ENCODE results near the gene RAP2C. TPM values are rescaled to one million over a fixed set of nuclear protein-coding genes. Genes with fewer than 3 reads are reported as not detected.

The RAP2C gene
- total and polyA plus RNA-seq, 2 donors (not counting 3 experiments of a cell fraction or from before 2014, with no cell fraction given) = 5.5 to 22.2 TPM

DNA sequence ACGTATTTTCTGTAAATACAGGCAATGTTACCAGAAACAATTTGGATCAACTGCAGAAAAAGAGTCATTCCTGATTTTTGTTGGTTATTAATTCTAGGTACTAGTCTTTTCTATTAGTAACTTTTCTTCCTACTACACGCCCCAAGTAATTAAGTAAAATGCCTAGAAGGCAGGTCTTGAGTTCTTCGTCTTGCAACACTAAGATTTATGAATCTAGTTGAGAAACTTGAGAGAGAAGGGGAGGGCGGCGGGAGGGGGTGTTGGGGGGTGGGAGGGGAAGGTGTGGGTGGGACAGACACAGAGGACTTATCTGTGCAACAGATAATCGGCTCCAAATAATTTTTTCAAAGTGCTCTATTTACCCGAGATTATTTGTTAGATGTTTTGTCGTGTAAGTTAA lies 3.0 kb downstream of the RAP2C start:
- CTCF ChIA-PET = interaction anchor here (1.5 to 1.6 kb wide), 2 partner anchors 124 to 375 kb away, joined by 4 to 9 read pairs; no protein-coding TSS in a partner anchor
- Histone ChIP-seq H3K4me2 (ENCODE audit: insufficient read depth, low read length) (peak overlapping the region; percentile 93), H3K79me2 (ENCODE audit: control insufficient read depth, insufficient read depth, low read length) (peaks cover 29% of the 10 kb centered on the region), H3K27ac (ENCODE audit: insufficient read depth, low read depth, low read length) (peak overlapping the region; percentile 76), H3K4me3 (replicated peaks in 1 of 3; ENCODE audit: insufficient read depth in 1 of 3, low read depth in 1 of 3, low read length in 3 of 3) (peak overlapping the region; percentile 83 to 99 (median 85)), H3K9me3 (replicated peaks; ENCODE audit: control insufficient read depth, insufficient read depth, low read length) (no peaks in the 10 kb centered on the region), H4K20me1 (replicated peaks; ENCODE audit: control insufficient read depth, extremely low read depth, insufficient read depth, low read length) (no peaks in the 10 kb centered on the region), H2AFZ (ENCODE audit: low read depth, low read length) (no peak overlapping the region), H3K9ac (replicated peaks; ENCODE audit: extremely low read depth, insufficient read depth, low read length) (peak overlapping the region; percentile 94), H3K36me3 (ENCODE audit: control insufficient read depth in 2 of 2, extremely low read depth in 1 of 2, insufficient read depth in 2 of 2, low read length in 2 of 2) (peaks cover 0 to 4% of the 10 kb centered on the region in 2 experiments), H3K9me1 (replicated peaks; ENCODE audit: control insufficient read depth, extremely low read depth, insufficient read depth, low read length) (no peaks in the 10 kb centered on the region), H3K27me3 (ENCODE audit: control insufficient read depth in 2 of 2, insufficient read depth in 2 of 2, low read length in 2 of 2) (no peaks in the 10 kb centered on the region), H3K4me1 (ENCODE audit: control insufficient read depth, extremely low read depth, insufficient read depth, low read length) (peaks cover 12% of the 10 kb centered on the region)
- POLR2A ChIA-PET = no interaction called here
- intact Hi-C loops (cut with micrococcal nuclease) = loop anchor here (5.0 kb wide), 1 partner anchor 266 kb away; no protein-coding TSS in a partner anchor
- no TSS peak for BruUV-seq (replicated peaks)
- FAIRE-seq (no peak), DNase-seq (ENCODE audit: low read depth, low spot score) (no peak)
- TF ChIP-seq POLR2AphosphoS5 (IDR thresholded peaks at IDR 0.05; ENCODE audit: insufficient read depth, low read depth, low read length) (no peak), POLR2A (IDR thresholded peaks at IDR 0.05; ENCODE audit: low read depth, low read length) (no peak), MYC (IDR thresholded peaks at IDR 0.05; ENCODE audit: low read depth, low read length) (no peak), FOS (IDR thresholded peaks at IDR 0.05; ENCODE audit: borderline replicate concordance, insufficient read depth, low read length) (no peak), GATA2 (IDR thresholded peaks at IDR 0.05; ENCODE audit: insufficient read depth, insufficient read length, low read depth, low read length) (no peak), EZH2 (IDR thresholded peaks at IDR 0.05; ENCODE audit: borderline replicate concordance, low read depth, low read length, severe bottlenecking) (no peak), MAX (IDR thresholded peaks at IDR 0.05; ENCODE audit: insufficient read depth, insufficient read length) (no peak), JUN (IDR thresholded peaks at IDR 0.05; ENCODE audit: borderline replicate concordance, insufficient read depth, insufficient read length, low read depth) (no peak)
- TF ChIP-seq, protein P1, sequence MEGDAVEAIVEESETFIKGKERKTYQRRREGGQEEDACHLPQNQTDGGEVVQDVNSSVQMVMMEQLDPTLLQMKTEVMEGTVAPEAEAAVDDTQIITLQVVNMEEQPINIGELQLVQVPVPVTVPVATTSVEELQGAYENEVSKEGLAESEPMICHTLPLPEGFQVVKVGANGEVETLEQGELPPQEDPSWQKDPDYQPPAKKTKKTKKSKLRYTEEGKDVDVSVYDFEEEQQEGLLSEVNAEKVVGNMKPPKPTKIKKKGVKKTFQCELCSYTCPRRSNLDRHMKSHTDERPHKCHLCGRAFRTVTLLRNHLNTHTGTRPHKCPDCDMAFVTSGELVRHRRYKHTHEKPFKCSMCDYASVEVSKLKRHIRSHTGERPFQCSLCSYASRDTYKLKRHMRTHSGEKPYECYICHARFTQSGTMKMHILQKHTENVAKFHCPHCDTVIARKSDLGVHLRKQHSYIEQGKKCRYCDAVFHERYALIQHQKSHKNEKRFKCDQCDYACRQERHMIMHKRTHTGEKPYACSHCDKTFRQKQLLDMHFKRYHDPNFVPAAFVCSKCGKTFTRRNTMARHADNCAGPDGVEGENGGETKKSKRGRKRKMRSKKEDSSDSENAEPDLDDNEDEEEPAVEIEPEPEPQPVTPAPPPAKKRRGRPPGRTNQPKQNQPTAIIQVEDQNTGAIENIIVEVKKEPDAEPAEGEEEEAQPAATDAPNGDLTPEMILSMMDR (IDR thresholded peaks at IDR 0.05; ENCODE audit: extremely low read depth in 1 of 2, insufficient read depth in 1 of 2, low read depth in 1 of 2, low read length in 2 of 2) = no peak
- dilution Hi-C loops (cut with MboI; ENCODE audit: extremely low pct_ligation_motif_present, low sequenced_read_pairs) = no loop called here
